ENCODE measurements around the gene PFKM.
A peak's percentile ranks its signal among the peaks of the same experiment; 100 is the strongest.

PFKM gene

GRCh38 chr12:48119078-48119833 lies at the start of gene PFKM:
Gene PFKM (plus strand): TSS chr12:48119364. CDS start chr12:48122775, 3,411 bp downstream.
- DNase-seq, result peak; percentile 77
- ATAC-seq, result peak; percentile 100

- no peak for ATAC-seq
- no peak for DNase-seq
These were observed 49.1 kb upstream of the PFKM start for GRCh38 chr12:48070033-48070432.

- no peak for ATAC-seq
- DNase-seq, result no peak
These were observed 48.4 kb upstream of the PFKM start for GRCh38 chr12:48070731-48071130.

GRCh38 chr12:48071808-48072207 lies 47.4 kb upstream of the PFKM start:
- ATAC-seq, result no peak
- no peak for DNase-seq

GRCh38 chr12:48072266-48072665 lies 46.9 kb upstream of the PFKM start:
- DNase-seq (no peak), ATAC-seq (no peak)

- DNase-seq (no peak), ATAC-seq (no peak)
These were observed 44.9 kb upstream of the PFKM start for GRCh38 chr12:48074266-48074665.

- DNase-seq, result no peak
These were observed 43.3 kb upstream of the PFKM start for GRCh38 chr12:48075832-48076231.

GRCh38 chr12:48077111-48077510 lies 42.1 kb upstream of the PFKM start:
- ATAC-seq, result no peak
- DNase-seq, result no peak

More at GRCh38 chr12:48075832-48076231, 43.3 kb upstream of the PFKM start:
- ATAC-seq, result no peak

GRCh38 chr12:48078901-48079300 lies 40.3 kb upstream of the PFKM start:
- ATAC-seq, result no peak
- DNase-seq, result no peak

GRCh38 chr12:48080285-48080684 lies 38.9 kb upstream of the PFKM start:
- ATAC-seq (no peak), DNase-seq (no peak)

GRCh38 chr12:48080821-48081220 lies 38.3 kb upstream of the PFKM start:
- ATAC-seq (no peak), DNase-seq (no peak)

GRCh38 chr12:48084066-48084465 lies 35.1 kb upstream of the PFKM start:
- no peak for ATAC-seq
- DNase-seq, result no peak

- DNase-seq, result no peak
- ATAC-seq, result no peak
These were observed 34.2 kb upstream of the PFKM start for GRCh38 chr12:48084841-48085460.

GRCh38 chr12:48086327-48086726 lies 32.8 kb upstream of the PFKM start:
- no peak for ATAC-seq
- no peak for DNase-seq

GRCh38 chr12:48092611-48093010 lies 26.6 kb upstream of the PFKM start:
- ATAC-seq (no peak), DNase-seq (no peak)

GRCh38 chr12:48104531-48104930 lies 14.6 kb upstream of the PFKM start:
- DNase-seq (no peak), ATAC-seq (no peak)

- peak; percentile 47 for ATAC-seq
- peak; percentile 59 for DNase-seq
These were observed 13.8 kb upstream of the PFKM start for GRCh38 chr12:48105321-48105866.

GRCh38 chr12:48105867-48106680 lies 13.1 kb upstream of the PFKM start, which contains the start of gene SENP1:
Gene SENP1 (minus strand): TSS chr12:48106079. CDS start chr12:48101472, 4,607 bp downstream.
- ATAC-seq (peak; percentile 88), DNase-seq (peak; percentile 92)

GRCh38 chr12:48106681-48107613 lies 12.2 kb upstream of the PFKM start:
- ATAC-seq (no peak), DNase-seq (peak; percentile 5)

GRCh38 chr12:48109424-48109823 lies 9.7 kb upstream of the PFKM start:
- DNase-seq (no peak), ATAC-seq (no peak)

GRCh38 chr12:48110691-48111311 lies 8.4 kb upstream of the PFKM start:
- ATAC-seq (no peak), DNase-seq (no peak)
